Keratinocyte (primary cell): ENCODE measurements around the gene NODAL. TPM values are rescaled to one million over a fixed set of nuclear protein-coding genes. Genes with fewer than 3 reads are reported as not detected.

Experiments used
- DNase-seq: peaks from one replicate; pipeline ENCODE4 v3.0.0-alpha.2; 2011; ENCODE audit warnings: low read depth, missing footprints, low spot score
- FAIRE-seq: peaks from 2 replicates; lab custom pipeline; 2011; peaks lifted over from hg19 to GRCh38; lab: Jason Lieb, UNC
- H2AFZ ChIP-seq: 2 replicates; pipeline ENCODE4 v1.6.0; 2012; ENCODE audit warnings: low read length, control low read depth, inconsistent platforms; ENCODE audit not compliant: control insufficient read depth
- H3K27ac ChIP-seq: 2 replicates; pipeline ENCODE4 v1.5.1; 2011; ENCODE audit warnings: low read length; ENCODE audit not compliant: control insufficient read depth, insufficient read depth
- H3K27me3 ChIP-seq: 3 replicates; pipeline ENCODE4 v1.6.0; 2011; ENCODE audit warnings: low read length; ENCODE audit not compliant: control insufficient read depth, insufficient read depth; ENCODE audit errors: extremely low read depth
- H3K36me3 ChIP-seq, 2 experiments: 2 replicates in 1 of 2; 3 replicates in 1 of 2; pipeline ENCODE4 v1.5.1; 2011; ENCODE audit warnings: low read length in 2 of 2, mild to moderate bottlenecking in 1 of 2; ENCODE audit not compliant: control insufficient read depth in 2 of 2, insufficient read depth in 2 of 2; ENCODE audit errors: extremely low read depth in 1 of 2
- H3K4me1 ChIP-seq: 3 replicates; pipeline ENCODE4 v1.5.1; 2011; ENCODE audit warnings: low read length; ENCODE audit not compliant: control insufficient read depth, insufficient read depth; ENCODE audit errors: extremely low read depth
- H3K4me2 ChIP-seq: 3 replicates; pipeline ENCODE4 v1.6.0; 2011; ENCODE audit warnings: low read depth, low read length; ENCODE audit not compliant: control insufficient read depth, insufficient read depth; ENCODE audit errors: extremely low read depth
- H3K4me3 ChIP-seq, 3 experiments: fragments of 200-600 bp in 1 of 3; sonication (generic) in 1 of 3; 2 replicates in 2 of 3; 3 replicates in 1 of 3; pipeline ENCODE4 v1.5.1; 2011 to 2016; ENCODE audit warnings: low read length in 3 of 3, mild to moderate bottlenecking in 3 of 3, control low read depth in 2 of 3, inconsistent platforms in 1 of 3, low read depth in 1 of 3, mixed read lengths in 1 of 3, mixed run types in 1 of 3, moderate library complexity in 1 of 3; ENCODE audit not compliant: control insufficient read depth in 2 of 3, insufficient read depth in 2 of 3; ENCODE audit errors: extremely low read depth in 1 of 3
- H3K79me2 ChIP-seq: 2 replicates; pipeline ENCODE4 v1.6.0; 2012; ENCODE audit warnings: low read length; ENCODE audit not compliant: control insufficient read depth, insufficient read depth
- H3K9ac ChIP-seq: 3 replicates; pipeline ENCODE4 v1.6.0; 2011; ENCODE audit warnings: low read length; ENCODE audit not compliant: control insufficient read depth, insufficient read depth; ENCODE audit errors: extremely low read depth
- H3K9me1 ChIP-seq: 3 replicates; pipeline ENCODE4 v1.6.0; 2011; ENCODE audit warnings: low read length; ENCODE audit not compliant: control insufficient read depth, insufficient read depth; ENCODE audit errors: extremely low read depth
- H3K9me3 ChIP-seq: 2 replicates; pipeline ENCODE4 v1.5.1; 2012; ENCODE audit warnings: low read depth, low read length; ENCODE audit not compliant: control insufficient read depth
- H4K20me1 ChIP-seq: 3 replicates; pipeline ENCODE4 v1.6.0; 2011; ENCODE audit warnings: low read length; ENCODE audit not compliant: control insufficient read depth, insufficient read depth; ENCODE audit errors: extremely low read depth
- EZH2 ChIP-seq: IDR thresholded peaks from one replicate; pipeline ENCODE4 v1.6.1; 2012; ENCODE audit warnings: inconsistent platforms, mild to moderate bottlenecking, low read length, moderate library complexity
- dilution Hi-C: fragments of 300-500 bp; cut with MboI; formaldehyde crosslinking; loops from one replicate; pipeline ENCODE4 v1.7.0; 2020; ENCODE audit warnings: low sequenced_read_pairs; ENCODE audit not compliant: extremely low pct_ligation_motif_present
- polyA plus RNA-seq, 5 experiments: library from polyadenylated mRNA; depleted of rRNA in 3 of 5; stranded (reverse) in 3 of 5; stranded (forward) in 1 of 5; unstranded in 1 of 5; fragments of >200 nt; gene quantifications; 1 replicate in 1 of 5; 2 replicates in 3 of 5; 3 replicates in 1 of 5; pipeline versions ENCODE4 v1.2.1 to v1.2.3, GENCODE V29; 2011 to 2012; ENCODE audit warnings: missing spikeins in 2 of 5, low read depth in 1 of 5, low replicate concordance in 1 of 5
- TF ChIP-seq, protein P1 (sequence below), 3 experiments: IDR thresholded peaks in 1 of 3; conservative IDR thresholded peaks in 1 of 3; optimal IDR thresholded peaks in 1 of 3; 2 replicates in 2 of 3; 3 replicates in 1 of 3; pipeline versions ENCODE3 to v1.5.1; 2011; ENCODE audit warnings: low read length in 3 of 3, mild to moderate bottlenecking in 3 of 3, moderate library complexity in 2 of 3, control low read depth in 1 of 3, inconsistent platforms in 1 of 3; ENCODE audit not compliant: insufficient read depth in 2 of 3; ENCODE audit errors: extremely low read depth in 1 of 3

Gene NODAL
- polyA plus RNA-seq, 1 donor (not counting 4 experiments of a cell fraction or from before 2014, with no cell fraction given) = 0.46 TPM

DNA sequence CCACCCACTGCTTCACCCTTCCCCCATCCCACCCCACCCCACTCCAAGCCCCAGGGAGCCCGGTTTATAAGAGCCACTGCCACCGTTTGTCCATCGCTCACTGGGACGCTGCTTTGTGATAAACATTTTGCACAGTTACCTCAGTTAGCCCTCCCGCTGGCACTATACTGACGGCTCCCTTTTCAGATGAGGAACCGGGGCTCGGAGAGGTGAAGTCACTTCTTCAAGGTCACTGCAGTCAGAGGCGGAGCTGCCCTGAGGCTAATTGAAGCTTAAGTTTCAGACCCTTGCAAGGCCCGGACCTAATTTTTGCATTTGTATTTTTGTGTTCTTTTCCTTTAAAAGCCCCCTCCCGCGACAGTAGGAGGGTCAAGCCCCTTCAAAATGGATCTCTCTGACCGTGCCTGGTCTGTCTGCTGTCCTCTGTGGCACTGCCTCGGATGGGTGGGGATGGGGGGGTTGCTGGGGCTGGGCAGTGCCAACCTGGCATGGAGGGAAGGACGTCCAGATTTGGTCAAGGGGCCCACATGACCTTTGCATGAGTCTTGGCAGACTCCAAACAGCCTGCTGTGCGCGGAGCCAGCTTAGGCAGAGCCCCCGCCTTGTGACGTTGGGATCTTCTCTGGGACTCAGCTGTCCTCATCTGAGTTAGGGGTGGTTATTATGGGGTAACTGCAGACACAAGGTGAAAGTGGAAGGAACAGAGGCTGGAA lies 17.7 kb upstream of the NODAL start:
- H3K27me3 ChIP-seq = peaks cover 40% of the 10 kb centered on the region
- no peaks in the 10 kb centered on the region for H3K36me3 ChIP-seq
- TF ChIP-seq, protein P1, sequence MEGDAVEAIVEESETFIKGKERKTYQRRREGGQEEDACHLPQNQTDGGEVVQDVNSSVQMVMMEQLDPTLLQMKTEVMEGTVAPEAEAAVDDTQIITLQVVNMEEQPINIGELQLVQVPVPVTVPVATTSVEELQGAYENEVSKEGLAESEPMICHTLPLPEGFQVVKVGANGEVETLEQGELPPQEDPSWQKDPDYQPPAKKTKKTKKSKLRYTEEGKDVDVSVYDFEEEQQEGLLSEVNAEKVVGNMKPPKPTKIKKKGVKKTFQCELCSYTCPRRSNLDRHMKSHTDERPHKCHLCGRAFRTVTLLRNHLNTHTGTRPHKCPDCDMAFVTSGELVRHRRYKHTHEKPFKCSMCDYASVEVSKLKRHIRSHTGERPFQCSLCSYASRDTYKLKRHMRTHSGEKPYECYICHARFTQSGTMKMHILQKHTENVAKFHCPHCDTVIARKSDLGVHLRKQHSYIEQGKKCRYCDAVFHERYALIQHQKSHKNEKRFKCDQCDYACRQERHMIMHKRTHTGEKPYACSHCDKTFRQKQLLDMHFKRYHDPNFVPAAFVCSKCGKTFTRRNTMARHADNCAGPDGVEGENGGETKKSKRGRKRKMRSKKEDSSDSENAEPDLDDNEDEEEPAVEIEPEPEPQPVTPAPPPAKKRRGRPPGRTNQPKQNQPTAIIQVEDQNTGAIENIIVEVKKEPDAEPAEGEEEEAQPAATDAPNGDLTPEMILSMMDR (optimal IDR thresholded peaks at IDR 0.05 in 1 of 3, IDR thresholded peaks at IDR 0.05 in 1 of 3, conservative IDR thresholded peaks at IDR 0.05 in 1 of 3; ENCODE audit: extremely low read depth in 1 of 3, insufficient read depth in 2 of 3, low read length in 3 of 3) = no peak
- no peak for TF ChIP-seq EZH2
- H4K20me1 ChIP-seq = no peaks in the 10 kb centered on the region
- no peak overlapping the region for H2AFZ ChIP-seq
- DNase-seq (no peak), FAIRE-seq (no peak)
- no peaks in the 10 kb centered on the region for H3K9me1 ChIP-seq
- no peak overlapping the region for H3K9ac ChIP-seq
- H3K79me2 ChIP-seq = no peaks in the 10 kb centered on the region
- dilution Hi-C loops = no loop called here
- peaks cover 15% of the 10 kb centered on the region for H3K4me1 ChIP-seq
- no peaks in the 10 kb centered on the region for H3K9me3 ChIP-seq
- H3K4me2 ChIP-seq = no peak overlapping the region
- no peak overlapping the region for H3K27ac ChIP-seq
- no peak overlapping the region for H3K4me3 ChIP-seq

DNA sequence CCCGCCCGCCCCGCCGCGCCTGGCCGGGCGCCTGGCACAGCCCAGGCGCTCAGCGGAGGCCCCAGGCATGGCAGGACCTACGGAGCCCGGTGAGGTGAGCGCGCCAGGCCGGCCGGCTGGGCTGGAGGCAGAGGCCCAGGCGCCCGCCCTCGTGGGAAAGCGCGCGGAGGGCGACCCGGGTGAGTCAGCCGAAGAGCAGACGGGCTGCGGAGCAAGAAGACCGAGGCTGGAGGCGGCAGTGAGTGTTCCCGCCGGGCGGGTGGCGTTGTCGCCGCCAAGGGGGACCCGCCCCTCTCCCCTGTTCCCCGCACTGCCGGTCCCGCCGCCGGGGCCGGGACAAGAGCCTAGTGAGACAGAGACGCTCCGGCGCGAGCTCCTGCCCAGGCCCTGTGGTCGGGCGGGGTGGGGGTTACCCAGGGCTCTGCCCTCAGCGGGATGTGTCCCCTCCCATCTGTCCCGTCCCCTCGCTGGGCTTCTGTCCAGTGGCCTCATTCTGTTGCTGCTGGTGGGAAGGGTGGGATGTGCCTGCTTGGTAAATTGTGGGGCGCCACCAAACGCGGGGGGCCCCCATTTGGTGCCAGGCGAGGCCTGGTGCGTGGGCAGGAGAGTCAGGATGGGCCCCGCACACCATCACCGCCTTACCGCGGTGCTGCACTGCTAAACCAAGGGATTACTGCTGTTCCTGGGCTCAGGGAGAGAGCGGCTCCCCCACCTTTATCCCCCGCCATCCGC lies 17.0 kb upstream of the NODAL start:
- Histone ChIP-seq H3K9ac (no peak overlapping the region), H3K27me3 (peaks cover 40% of the 10 kb centered on the region), H3K36me3 (no peaks in the 10 kb centered on the region), H3K4me3 (no peak overlapping the region), H3K4me1 (peaks cover 15% of the 10 kb centered on the region), H3K9me1 (no peaks in the 10 kb centered on the region), H3K79me2 (no peaks in the 10 kb centered on the region), H3K4me2 (peak overlapping the region; percentile 45), H4K20me1 (no peaks in the 10 kb centered on the region), H2AFZ (no peak overlapping the region), H3K9me3 (no peaks in the 10 kb centered on the region), H3K27ac (no peak overlapping the region)
- peak; percentile 17 for TF ChIP-seq EZH2
- TF ChIP-seq, protein P1 (optimal IDR thresholded peaks at IDR 0.05 in 1 of 3, IDR thresholded peaks at IDR 0.05 in 1 of 3, conservative IDR thresholded peaks at IDR 0.05 in 1 of 3; ENCODE audit: extremely low read depth in 1 of 3, insufficient read depth in 2 of 3, low read length in 3 of 3) = no peak
- DNase-seq (no peak), FAIRE-seq (no peak)
- dilution Hi-C loops = no loop called here
